Measurements from ENCODE around the gene CPNE5.

The CPNE5 gene

DNA sequence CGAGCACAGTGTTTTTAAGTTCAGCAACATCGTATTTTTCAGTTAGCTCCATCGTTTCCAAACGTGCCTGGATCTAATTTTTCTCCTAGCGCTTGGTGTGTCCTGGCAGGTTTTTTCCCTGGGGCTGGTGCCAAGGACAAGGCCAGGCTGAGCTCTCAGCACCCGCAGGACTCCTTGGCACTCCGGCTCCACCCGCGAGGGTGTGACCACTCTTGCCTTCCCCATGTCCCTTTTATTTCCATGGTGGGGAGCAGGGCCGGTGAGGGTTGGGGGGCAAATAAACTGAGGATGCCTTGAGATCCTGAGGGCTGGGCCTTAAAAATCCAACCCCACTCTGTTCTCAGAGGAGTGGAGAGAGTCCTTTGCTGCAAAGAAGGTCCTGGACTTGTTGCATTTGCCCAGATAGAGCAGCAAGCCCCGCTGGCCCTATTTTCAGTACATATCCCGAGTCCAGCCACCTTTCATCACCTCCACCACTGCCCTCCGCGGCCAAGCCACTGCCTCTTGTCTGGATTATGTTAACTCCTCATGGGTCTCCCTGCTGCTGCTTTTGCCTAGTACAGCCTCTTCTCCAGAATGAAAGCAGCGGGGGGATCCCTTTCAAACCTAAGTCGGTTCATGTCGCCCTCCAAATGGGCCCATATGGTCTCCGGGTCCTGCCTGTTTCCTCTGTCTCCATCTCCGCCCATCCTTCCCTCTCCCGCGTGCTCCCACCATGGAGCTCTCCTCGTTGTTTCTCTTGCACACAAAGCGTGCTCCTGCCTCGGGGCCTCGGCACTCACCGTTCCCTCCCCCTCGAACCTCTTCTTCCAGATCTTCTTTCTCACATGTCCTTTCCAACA is 146.2 kb downstream of the CPNE5 start:
- no peak for DNase-seq

DNA sequence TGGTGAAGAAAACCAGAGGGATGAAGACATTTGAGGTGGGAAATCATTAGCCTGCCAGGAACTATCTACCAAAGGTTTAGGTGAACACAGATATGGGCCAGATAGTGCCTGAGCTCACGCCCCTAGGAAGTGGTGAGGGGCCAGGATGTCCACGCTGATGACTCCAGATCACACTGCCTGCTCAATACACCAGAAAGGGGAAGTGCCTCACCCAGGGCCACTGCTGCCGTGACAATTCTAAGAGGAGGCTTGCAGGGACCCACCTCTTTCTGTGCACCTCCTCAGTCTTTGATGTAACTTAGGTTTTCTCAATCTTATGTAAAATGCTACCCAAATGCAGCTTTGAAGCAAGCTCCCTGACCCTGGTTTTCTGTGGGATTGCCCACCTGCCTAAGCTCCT is 147.0 kb downstream of the CPNE5 start:
- no peak for DNase-seq

DNA sequence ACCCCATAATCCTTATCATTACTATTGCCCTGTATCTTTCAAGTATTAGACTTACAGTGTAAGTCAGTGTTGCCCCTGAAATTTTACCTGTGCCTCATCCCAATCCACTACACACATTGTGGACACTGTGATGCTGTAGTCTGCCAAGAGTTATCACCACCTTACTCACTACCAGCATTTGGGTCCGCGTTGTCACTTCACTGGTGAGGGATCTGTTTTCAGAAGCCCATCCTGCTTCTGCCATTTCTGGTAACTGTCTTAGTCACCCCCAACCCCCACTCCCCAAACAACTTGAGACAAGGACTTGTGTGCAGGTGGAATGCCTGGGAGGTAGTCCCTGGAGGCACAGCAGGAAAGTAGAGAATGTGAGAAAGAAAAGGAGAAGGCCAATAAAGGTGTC is 147.6 kb downstream of the CPNE5 start:
- no peak for DNase-seq

DNA sequence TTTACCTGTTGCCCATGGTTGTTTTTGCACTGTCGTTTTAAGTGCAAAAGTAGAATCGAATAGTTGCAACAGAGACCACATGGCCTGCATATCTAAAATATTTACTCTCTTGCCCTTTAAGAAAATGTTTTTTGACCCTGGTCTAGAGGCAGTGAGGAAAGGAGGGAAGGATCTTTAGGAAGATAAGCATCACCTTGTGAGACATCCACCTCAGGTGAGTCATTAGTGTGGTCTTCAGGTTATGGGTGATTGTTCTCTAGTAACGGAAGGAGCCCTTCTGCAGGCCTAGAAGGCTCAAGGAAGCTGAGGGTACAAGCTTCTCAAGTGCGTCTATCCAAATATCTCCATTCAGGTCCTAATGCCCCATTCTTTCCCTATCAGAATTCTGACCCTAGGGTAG is 148.2 kb downstream of the CPNE5 start:
- no peak for DNase-seq

Measured in NK-92 treated with Interleukin-12 subunit alpha and Interleukin-12 subunit beta, amount 100 ng/mL, for 24 hours (cell line).